COLO668 (cell line): ENCODE data around the gene ELMO3.
A peak's percentile ranks its signal among the peaks of the same experiment; 100 is the strongest.

Experiments used
- DNase-seq: peaks from one replicate; lab custom pipeline; 2025; ENCODE audit not compliant: unreplicated experiment; lab: John Stamatoyannopoulos, UW

ELMO3 gene

GRCh38 chr16:67163999-67164558 is 34.9 kb upstream of the ELMO3 start:
- no peak for DNase-seq

- peak; percentile 9 for DNase-seq
Measured at GRCh38 chr16:67164599-67165061, 34.3 kb upstream of the ELMO3 start, which contains the start of gene HSF4. Gene HSF4 (plus strand): TSS chr16:67164745. CDS start chr16:67164812, 67 bp downstream.

DNA sequence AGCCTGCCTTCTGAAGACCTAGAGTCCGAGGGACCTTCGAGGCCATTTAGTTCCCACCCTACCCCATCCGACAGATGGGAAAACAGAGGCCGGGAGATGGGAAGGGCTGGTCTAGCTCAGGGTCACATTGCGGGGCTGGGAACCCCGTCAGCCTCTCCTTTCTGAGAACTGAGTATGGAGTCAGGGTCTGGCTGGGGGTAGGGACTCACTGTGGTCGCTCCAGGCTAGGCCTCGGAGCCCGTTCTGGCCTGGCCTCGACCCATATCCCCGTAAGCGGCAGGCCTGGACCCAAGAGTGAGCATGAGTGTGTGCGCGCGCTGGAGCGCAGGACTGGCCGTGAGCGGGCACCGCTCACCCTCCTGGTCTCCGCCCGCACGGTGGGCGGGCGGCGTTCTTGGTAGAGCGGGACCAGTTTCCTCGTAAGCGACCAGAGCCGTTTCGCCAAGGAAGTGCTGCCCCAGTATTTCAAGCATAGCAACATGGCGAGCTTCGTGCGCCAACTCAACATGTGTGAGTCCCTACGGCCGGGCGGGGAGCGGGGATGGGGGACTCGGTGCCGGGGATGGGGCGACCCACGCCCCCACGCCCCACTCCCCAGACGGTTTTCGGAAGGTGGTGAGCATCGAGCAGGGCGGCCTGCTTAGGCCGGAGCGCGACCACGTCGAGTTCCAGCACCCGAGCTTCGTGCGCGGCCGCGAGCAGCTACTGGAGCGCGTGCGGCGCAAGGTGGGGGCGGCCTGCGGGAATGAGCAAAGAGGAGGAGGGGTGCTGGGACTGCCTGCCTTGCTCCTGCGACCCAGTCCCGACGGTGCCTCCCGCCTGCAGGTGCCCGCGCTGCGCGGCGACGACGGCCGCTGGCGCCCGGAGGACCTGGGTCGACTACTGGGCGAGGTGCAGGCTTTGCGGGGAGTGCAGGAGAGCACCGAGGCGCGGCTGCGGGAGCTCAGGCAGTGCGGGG is 33.5 kb upstream of the ELMO3 start:
- no peak for DNase-seq

- DNase-seq, result no peak
Measured at GRCh38 chr16:67166110-67166547, 32.8 kb upstream of the ELMO3 start.

- DNase-seq, result no peak
Measured at GRCh38 chr16:67166598-67167168, 32.2 kb upstream of the ELMO3 start.

- DNase-seq, result no peak
Measured at GRCh38 chr16:67167588-67167987, 31.3 kb upstream of the ELMO3 start.

DNA sequence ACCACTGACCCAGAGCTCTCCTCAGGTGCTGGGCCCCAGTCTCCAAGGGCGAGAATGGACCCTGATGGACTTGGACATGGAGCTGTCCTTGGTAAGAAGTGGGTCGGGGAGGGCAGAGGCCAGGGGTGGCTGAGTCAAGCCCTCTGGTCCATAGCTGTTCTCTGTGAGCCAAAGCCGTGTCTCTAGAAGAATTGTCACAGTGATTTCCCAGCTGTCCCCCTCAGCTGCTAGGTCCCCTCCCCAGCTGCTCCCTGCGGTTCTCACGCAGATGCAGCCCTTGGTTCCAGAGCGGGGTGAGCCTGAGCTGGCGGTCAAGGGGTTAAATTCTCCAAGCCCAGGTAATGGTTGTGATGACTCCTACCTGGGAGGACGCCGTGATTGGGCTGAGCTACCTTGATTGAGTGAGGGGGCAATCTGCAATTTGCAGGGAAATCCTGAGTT is 29.9 kb upstream of the ELMO3 start:
- DNase-seq, result no peak

- DNase-seq, result peak; percentile 53
Measured at GRCh38 chr16:67169642-67170167, 29.2 kb upstream of the ELMO3 start.

DNA sequence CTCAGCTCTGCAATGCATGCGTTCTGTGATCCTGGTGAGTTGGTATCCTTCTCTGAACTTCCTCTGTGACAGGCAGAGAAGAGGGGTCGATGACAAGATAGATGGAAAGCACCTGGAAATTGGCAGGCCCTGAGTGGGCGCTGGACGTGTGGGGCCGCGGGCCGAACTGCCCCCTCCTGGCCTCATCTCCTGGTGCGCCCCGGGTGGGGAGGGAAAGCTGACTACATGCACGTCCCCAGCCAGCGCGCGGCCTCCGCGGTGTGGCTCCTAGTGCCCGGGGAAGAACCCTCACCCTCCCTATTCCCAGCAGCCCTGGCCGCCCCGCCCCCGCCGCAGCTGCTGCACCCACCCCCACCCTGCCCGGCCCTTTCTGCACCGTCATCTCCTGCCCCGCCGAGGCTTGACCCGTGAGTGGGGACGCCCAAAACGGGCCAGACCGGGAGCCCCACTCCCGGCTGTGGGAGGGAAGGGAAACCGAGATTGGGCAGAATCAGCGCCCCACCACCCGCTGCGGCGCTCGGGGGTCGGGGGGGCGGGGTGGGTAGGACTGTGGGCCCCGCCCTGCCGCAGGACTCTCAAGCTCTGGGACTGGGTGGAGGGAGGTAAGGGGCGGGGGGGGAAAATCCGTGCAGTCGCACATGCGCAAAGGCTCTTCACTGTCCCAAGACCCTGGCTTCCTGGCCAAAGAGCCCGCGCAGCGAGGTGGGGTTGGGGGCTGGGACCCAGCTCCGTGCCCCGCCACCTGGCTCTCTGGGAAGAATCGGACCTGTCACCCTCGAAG is 28.6 kb upstream of the ELMO3 start, which contains the start of gene NOL3:
Gene NOL3, plus strand, starts transcription at position 371 of the 781 bp plus-strand sequence.
- DNase-seq, result peak; percentile 85

GRCh38 chr16:67170949-67171649 is 27.8 kb upstream of the ELMO3 start:
- peak; percentile 28 for DNase-seq

DNA sequence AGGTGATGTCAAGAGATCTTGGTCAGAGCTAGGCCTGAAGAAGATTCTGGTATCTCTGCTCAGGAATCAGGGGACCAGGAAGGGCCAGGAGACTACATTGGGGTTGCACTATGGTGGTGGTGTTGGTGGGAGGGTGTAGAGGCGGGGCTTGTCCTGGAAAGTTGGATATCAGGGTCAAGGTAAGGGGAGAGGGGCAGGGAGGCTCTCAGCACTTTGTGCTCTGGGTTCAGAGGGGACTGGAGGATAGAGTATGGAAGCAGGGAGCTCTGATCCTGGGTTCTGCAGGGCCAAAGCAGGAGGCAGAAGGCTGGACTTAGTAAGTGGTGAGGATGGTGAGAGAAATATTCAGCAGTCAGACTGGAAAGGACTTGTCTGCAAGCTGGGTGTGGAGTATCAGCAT is 25.6 kb upstream of the ELMO3 start:
- DNase-seq, result no peak

DNA sequence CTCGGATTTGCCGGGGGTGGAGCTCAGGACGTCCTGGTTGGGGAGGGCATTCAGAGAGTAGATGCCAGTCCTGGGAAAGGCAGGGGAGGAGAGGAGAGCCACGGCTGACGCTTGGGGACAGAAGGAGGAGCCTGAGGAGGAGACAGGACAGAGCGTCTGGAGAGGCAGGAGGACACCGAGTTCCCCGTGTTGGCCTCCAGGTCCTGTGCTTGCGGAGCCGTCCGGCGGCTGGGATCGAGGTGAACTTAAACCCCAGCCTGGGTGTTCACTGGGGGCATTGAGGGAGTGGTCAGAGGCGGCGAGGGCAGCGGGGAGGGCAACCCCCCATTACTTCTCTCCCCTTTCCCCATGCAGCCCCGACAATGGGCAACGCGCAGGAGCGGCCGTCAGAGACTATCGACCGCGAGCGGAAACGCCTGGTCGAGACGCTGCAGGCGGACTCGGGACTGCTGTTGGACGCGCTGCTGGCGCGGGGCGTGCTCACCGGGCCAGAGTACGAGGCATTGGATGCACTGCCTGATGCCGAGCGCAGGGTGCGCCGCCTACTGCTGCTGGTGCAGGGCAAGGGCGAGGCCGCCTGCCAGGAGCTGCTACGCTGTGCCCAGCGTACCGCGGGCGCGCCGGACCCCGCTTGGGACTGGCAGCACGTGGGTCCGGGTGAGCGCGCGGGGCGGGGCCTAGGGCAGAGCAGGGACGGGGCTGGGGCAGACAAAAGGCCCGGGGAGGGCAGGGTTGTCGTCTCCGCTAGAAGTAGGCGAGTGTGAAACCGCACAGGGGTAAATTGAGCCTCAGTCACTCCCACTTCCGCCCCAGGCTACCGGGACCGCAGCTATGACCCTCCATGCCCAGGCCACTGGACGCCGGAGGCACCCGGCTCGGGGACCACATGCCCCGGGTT is 24.9 kb upstream of the ELMO3 start:
- peak; percentile 92 for DNase-seq

DNA sequence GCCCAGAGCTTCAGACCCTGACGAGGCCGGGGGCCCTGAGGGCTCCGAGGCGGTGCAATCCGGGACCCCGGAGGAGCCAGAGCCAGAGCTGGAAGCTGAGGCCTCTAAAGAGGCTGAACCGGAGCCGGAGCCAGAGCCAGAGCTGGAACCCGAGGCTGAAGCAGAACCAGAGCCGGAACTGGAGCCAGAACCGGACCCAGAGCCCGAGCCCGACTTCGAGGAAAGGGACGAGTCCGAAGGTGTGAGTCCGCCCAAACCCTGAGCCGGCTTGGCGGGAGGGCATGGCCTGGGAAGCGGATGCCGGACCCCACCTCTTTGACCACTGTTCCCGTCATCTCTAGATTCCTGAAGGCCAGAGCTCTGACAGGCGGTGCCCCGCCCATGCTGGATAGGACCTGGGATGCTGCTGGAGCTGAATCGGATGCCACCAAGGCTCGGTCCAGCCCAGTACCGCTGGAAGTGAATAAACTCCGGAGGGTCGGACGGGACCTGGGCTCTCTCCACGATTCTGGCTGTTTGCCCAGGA is 24.2 kb upstream of the ELMO3 start:
- DNase-seq, result no peak

GRCh38 chr16:67176662-67177061 is 22.3 kb upstream of the ELMO3 start:
- peak; percentile 43 for DNase-seq

DNA sequence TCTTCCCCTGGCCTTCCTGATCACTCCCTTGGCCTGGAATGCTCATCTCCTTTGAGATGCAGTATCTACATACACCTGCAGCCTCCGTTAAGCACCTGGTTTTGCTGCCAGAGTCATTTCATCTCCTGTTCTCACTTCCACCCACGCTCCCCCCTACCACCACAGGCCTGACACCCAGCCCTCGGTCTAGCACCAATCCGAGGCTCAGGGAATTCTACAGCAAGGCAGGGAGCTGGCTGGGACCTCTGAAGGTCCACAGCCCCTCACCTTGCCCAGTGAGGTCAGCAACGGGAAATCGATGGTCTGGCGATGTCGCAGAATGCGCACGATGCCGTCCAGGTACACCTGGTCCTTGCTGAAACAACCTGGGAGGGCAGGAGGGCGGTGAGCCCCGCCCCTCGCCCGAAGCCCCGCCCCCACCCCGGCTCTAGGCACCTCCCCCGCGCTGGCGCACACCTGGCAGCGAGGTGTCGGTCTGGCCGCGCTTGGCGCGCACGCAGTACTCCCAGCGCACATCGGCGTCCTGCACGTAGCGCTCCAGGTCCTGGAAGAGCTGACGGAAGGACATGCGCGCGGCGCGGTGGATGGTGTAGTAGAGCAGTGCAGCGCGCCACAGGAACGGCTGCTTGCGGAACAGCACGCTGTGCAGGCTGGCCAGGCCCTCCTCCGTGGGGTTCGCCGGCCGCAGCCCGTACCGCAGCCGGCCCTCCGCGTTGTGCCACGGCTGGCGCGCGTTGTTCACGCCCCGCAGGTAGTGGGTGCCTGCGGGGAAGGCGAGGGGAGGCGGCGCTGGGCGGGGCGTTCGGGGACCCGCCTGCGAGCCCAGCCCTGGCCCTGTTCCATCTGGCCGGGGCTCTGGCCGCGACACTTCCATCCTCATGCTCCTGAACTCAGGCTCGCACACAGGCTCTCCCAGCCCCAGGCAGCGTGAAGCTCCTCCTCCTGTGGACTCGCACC is 20.9 kb upstream of the ELMO3 start:
- peak; percentile 97 for DNase-seq

GRCh38 chr16:67179421-67180080 is 19.4 kb upstream of the ELMO3 start:
- DNase-seq, result peak; percentile 24

GRCh38 chr16:67180166-67180565 is 18.8 kb upstream of the ELMO3 start:
- DNase-seq, result no peak
